HFFc6 (cell line): ENCODE results near the gene LRRD1. TPM values are rescaled to one million over a fixed set of nuclear protein-coding genes. Genes with fewer than 3 reads are reported as not detected.
"Not testable (repeated sequence)": the region's sequence is repeated elsewhere in the genome, so short reads cannot be mapped to it uniquely, and the experiment has no call there.

ENCODE experiments used
- DNase-seq: peaks from one replicate; pipeline ENCODE4 v3.0.0-alpha.2; 2018
- H3K27ac Mint-ChIP-seq: 2 replicates; pipeline ENCODE4 v1.8.0; 2020; ENCODE audit warnings: mild to moderate bottlenecking, mixed read lengths
- H3K27me3 Mint-ChIP-seq: 2 replicates; pipeline ENCODE4 v1.8.0; 2021; ENCODE audit warnings: mild to moderate bottlenecking, moderate library complexity, mixed read lengths; ENCODE audit not compliant: insufficient read depth
- H3K36me3 Mint-ChIP-seq: 2 replicates; pipeline ENCODE4 v1.8.0; 2021; ENCODE audit warnings: low read depth, mixed read lengths
- H3K4me1 Mint-ChIP-seq: 2 replicates; pipeline ENCODE4 v1.8.0; 2020; ENCODE audit warnings: low read depth, mixed read lengths
- H3K4me3 Mint-ChIP-seq: 2 replicates; pipeline ENCODE4 v1.8.0; 2020; ENCODE audit warnings: mild to moderate bottlenecking, moderate library complexity, mixed read lengths
- H3K9me3 Mint-ChIP-seq: 2 replicates; pipeline ENCODE4 v1.8.0; 2020; ENCODE audit warnings: mild to moderate bottlenecking, mixed read lengths
- total RNA-seq, 6 experiments: library from RNA; stranded (reverse); fragmentation: NEBNext Ultra II Directional; extraction: Animal tissue kit (Norgen Biotek cat#: 25700); gene quantifications; 2 replicates in 1 of 6; 3 replicates in 5 of 6; pipeline ENCODE4 v1.2.3, GENCODE V29; 2021
- TF ChIP-seq, protein P1 (sequence below): fragments of 200-600 bp; sonication (generic); IDR thresholded peaks from 2 replicates; pipeline ENCODE4 v1.5.0; 2021; ENCODE audit warnings: antibody characterized with exemption, mild to moderate bottlenecking

Gene LRRD1
- total RNA-seq, 6 experiments from 2014 or later = not detected

DNA sequence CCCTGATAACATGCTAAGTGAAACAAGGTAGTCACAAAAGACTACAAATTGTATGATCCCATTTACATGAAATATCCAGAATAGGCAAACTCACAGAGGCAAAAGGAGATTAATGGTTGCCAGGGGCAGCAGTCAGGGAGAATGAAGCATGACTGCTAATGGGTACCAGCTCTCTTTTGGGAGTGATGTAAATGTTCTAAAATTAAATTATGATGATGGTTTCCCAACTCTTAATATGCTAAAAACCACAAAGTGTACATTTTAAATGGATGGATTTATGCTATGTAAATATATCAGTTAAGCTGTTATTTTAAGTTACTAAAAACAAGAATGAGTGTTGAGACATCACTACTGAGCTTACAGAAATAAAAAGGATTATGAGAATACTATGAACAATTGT, 57.3 kb downstream of the LRRD1 start:
- TF ChIP-seq, protein P1, sequence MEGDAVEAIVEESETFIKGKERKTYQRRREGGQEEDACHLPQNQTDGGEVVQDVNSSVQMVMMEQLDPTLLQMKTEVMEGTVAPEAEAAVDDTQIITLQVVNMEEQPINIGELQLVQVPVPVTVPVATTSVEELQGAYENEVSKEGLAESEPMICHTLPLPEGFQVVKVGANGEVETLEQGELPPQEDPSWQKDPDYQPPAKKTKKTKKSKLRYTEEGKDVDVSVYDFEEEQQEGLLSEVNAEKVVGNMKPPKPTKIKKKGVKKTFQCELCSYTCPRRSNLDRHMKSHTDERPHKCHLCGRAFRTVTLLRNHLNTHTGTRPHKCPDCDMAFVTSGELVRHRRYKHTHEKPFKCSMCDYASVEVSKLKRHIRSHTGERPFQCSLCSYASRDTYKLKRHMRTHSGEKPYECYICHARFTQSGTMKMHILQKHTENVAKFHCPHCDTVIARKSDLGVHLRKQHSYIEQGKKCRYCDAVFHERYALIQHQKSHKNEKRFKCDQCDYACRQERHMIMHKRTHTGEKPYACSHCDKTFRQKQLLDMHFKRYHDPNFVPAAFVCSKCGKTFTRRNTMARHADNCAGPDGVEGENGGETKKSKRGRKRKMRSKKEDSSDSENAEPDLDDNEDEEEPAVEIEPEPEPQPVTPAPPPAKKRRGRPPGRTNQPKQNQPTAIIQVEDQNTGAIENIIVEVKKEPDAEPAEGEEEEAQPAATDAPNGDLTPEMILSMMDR = no peak
- Mint-ChIP-seq H3K4me1 (no peaks in the 10 kb centered on the region), H3K4me3 (no peak overlapping the region), H3K36me3 (peaks cover 47% of the 10 kb centered on the region), H3K27ac (no peak overlapping the region), H3K27me3 (peaks cover 2% of the 10 kb centered on the region), H3K9me3 (no peaks in the 10 kb centered on the region)
- no peak for DNase-seq

- Mint-ChIP-seq H3K4me3 (no peak overlapping the region), H3K4me1 (no peaks in the 10 kb centered on the region), H3K9me3 (no peaks in the 10 kb centered on the region), H3K36me3 (peaks cover 59% of the 10 kb centered on the region), H3K27ac (no peak overlapping the region), H3K27me3 (no peaks in the 10 kb centered on the region; the same call in 1 of the 2 replicates)
- DNase-seq = no peak
- TF ChIP-seq, protein P1 = no peak
These were observed 59.7 kb downstream of the LRRD1 start for GRCh38 chr7:92119213-92119759.

DNA sequence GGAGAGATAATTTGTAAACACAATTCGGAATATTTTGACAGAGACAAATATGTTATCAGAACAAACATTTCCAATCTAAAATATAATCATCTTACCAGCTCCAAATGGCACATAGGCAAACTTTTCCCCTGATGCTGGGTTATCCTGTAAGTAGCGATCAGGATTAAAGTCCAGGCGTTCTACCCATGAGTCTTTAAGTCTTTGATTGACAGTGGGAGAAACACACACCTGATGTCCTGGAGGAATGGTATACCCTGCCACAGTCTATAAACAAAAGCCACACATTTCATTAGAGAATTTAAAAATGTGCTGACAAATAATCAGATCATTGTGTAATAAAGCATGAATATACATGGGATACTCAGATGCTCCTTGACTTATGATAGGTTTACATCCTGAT, 62.0 kb downstream of the LRRD1 start:
- no peak overlapping the region for H3K4me3 Mint-ChIP-seq
- H3K4me1 Mint-ChIP-seq = no peaks in the 10 kb centered on the region
- no peaks in the 10 kb centered on the region; the same call in 1 of the 2 replicates for H3K27me3 Mint-ChIP-seq
- H3K36me3 Mint-ChIP-seq = peaks cover 46% of the 10 kb centered on the region
- DNase-seq = no peak
- H3K9me3 Mint-ChIP-seq = no peaks in the 10 kb centered on the region
- TF ChIP-seq, protein P1 = no peak
- no peak overlapping the region for H3K27ac Mint-ChIP-seq

DNA sequence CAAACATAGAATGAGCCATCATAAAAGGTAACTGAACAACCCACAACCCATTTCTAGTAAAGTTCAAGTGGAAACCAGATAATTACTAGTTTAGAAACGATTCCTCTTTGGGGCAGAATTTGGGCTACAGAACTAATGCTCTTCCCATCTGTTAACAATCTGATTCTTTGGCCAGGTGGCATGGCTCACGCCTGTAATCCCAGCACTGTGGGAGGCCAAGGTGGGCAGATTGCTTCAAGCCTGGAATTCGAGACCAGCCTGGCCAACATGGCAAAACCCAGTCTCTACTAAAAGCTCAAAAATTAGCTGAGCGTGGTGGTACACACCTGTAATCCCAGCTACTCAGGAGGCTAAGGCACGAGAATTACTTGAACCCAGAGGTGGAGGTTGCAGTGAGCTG, 63.1 kb downstream of the LRRD1 start:
- Mint-ChIP-seq H3K27me3 (no peaks in the 10 kb centered on the region; the same call in 1 of the 2 replicates), H3K4me1 (no peaks in the 10 kb centered on the region), H3K36me3 (peaks cover 36% of the 10 kb centered on the region), H3K4me3 (no peak overlapping the region), H3K27ac (no peak overlapping the region), H3K9me3 (no peaks in the 10 kb centered on the region)
- DNase-seq = no peak
- TF ChIP-seq, protein P1 = no peak

DNA sequence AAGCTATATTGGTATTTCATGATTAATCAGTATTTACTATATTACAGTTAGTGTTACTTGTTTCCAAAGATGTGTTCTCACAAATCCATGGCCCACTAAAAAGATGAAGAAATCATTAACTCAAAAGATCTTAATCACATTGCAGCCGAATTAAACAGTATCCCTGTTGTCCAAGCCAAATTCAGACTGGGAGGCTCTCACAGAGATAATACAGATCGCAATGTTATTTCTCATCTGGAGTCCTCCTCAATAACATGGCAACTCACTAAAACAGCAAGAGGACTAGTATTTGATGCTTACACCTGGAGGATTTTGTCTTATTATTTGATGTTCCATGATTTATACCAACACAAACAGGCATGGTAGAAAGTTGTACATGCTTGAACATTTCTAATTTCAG, 68.1 kb downstream of the LRRD1 start:
- Mint-ChIP-seq H3K27me3 (peaks cover 1% of the 10 kb centered on the region; the same call in 1 of the 2 replicates), H3K4me1 (no peaks in the 10 kb centered on the region), H3K36me3 (peaks cover 28% of the 10 kb centered on the region), H3K4me3 (no peak overlapping the region), H3K27ac (no peak overlapping the region), H3K9me3 (no peaks in the 10 kb centered on the region)
- DNase-seq = no peak
- TF ChIP-seq, protein P1 = no peak

DNA sequence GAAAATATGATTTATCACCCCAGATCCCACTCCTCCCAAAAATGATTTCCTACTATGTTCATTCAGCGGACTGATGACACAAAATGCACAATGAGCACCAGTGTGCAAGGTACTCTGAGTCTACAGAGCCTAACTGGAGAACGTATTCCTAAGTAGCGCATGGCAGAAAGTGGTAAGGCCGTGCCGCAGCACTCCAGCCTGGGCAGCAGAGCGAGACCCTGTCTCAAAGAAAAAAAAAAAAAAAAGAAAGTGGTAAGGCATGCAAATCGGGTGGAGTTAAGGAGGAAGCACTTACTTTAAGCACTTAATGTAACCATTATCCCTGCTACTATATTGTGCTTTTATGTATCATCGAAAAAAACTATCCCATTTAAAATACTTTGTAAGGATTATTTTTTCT, 70.1 kb downstream of the LRRD1 start:
- Mint-ChIP-seq H3K4me1 (no peaks in the 10 kb centered on the region), H3K27me3 (peaks cover 1% of the 10 kb centered on the region; the same call in 1 of the 2 replicates), H3K27ac (no peak overlapping the region), H3K4me3 (no peak overlapping the region), H3K9me3 (no peaks in the 10 kb centered on the region), H3K36me3 (peaks cover 20% of the 10 kb centered on the region)
- DNase-seq = no peak
- TF ChIP-seq, protein P1 = no peak

GRCh38 chr7:92102862-92103261, 76.1 kb downstream of the LRRD1 start:
- H3K27me3 Mint-ChIP-seq, H3K27ac Mint-ChIP-seq, H3K4me1 Mint-ChIP-seq, H3K9me3 Mint-ChIP-seq, H3K4me3 Mint-ChIP-seq: not testable (repeated sequence)
- peaks cover 21% of the 10 kb centered on the region for H3K36me3 Mint-ChIP-seq
- DNase-seq = peak; percentile 24
